Smooth muscle cell of the umbilical artery (primary cell): Measurements from ENCODE around the gene SNRNP27. TPM values are rescaled to one million over a fixed set of nuclear protein-coding genes. Genes with fewer than 3 reads are reported as not detected.

ENCODE experiments used
- total RNA-seq: library from RNA; depleted of rRNA; stranded (reverse); fragments of >200 nt; gene quantifications from 2 replicates; pipeline ENCODE4 v1.2.3, GENCODE V29; 2014

SNRNP27 gene, protein sequence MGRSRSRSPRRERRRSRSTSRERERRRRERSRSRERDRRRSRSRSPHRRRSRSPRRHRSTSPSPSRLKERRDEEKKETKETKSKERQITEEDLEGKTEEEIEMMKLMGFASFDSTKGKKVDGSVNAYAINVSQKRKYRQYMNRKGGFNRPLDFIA
- total RNA-seq = 45.1 and 66.7 TPM in 2 replicates

GRCh38 chr2:69893684-69894551 lies at the start of gene SNRNP27:
TSS of gene SNRNP27 (plus strand) at chr2:69893956. CDS start at chr2:69893985, 29 bp downstream.

DNA sequence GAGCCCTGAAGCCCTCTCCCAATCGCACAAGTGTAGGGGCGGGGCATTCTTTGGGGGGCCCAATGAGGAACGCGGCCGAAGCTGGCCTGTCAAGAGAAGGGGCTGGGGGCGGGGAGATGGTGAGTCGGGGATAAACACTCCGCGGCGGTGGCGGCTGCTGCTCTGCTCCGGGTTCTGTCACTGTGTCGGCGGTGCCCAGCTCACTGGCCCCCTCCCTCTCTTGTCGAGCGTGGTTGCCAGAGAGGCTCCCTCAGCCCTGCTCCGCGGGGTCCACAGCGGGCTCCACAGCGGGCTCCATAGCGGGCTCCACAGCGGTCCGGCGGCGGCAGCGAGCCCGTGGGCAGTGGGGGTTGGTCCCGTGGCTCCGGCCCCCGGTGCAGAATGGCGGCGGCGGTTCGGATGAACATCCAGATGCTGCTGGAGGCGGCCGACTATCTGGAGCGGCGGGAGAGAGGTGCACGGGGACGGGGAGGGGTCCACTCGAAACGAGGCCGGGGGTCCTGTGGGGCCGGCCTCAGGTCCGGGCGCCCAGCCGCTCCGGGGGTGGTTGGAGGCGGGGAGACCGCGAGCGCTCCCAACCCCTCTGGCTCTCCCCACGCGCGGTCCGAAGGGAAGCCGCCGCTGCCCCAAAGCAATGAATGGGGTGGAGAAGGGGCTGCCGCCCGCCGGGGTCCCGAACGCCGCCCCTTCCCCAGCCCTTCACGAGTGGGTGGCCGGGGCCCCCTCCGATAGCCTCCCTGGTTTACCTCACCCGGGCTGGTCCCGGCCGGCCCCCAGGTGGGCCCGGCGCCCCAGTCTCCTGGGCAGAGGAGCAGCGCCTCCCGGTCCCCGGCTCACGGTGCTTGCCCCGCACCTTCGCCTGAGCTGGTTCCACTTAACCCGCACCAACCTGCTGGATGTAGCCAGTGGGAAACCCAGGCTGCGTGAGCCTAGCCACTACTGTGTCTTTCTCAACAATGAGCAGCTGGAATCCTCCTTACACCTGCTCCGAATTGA lies 21.5 kb downstream of the SNRNP27 start, which contains the start of gene MXD1:
MXD1 (plus strand) TSS at position 160 of the 996 bp plus-strand sequence; CDS start at position 382, 222 bp downstream.

Other genes with a start within 250 kb of the SNRNP27 start
- gene ANXA4, start 151.8 kb upstream of the SNRNP27 start, total RNA-seq = 19.0 and 30.7 TPM in 2 replicates
- gene GMCL1, start 64.3 kb upstream of the SNRNP27 start, total RNA-seq = 10.1 and 10.5 TPM in 2 replicates
- gene MXD1, start 21.2 kb downstream of the SNRNP27 start, total RNA-seq = 6.5 and 8.9 TPM in 2 replicates
- gene ASPRV1, start 67.7 kb downstream of the SNRNP27 start, total RNA-seq = 0.14 and 0.30 TPM in 2 replicates
- 33.6 and 68.9 TPM in 2 replicates for gene PCBP1, start 193.5 kb downstream of the SNRNP27 start, total RNA-seq